Spleen (tissue), 11 donors: Measurements from ENCODE around the gene OSBPL10. TPM values are rescaled to one million over a fixed set of nuclear protein-coding genes. Genes with fewer than 3 reads are reported as not detected.
"Not testable (repeated sequence)": the region's sequence is repeated elsewhere in the genome, so short reads cannot be mapped to it uniquely, and the experiment has no call there.

ENCODE experiments used
- DNase-seq: peaks from one replicate; pipeline ENCODE4 v3.0.0-alpha.2; 2020
- H3K27ac ChIP-seq, 8 donors: fragments of 200-600 bp; sonication (generic) in 7 of 8; 1 replicate in 4 of 8; 2 replicates in 4 of 8; pipeline versions ENCODE4 v1.5.0 to v1.8.0; 2016 to 2021; ENCODE audit warnings: inconsistent platforms in 4 of 8, mild to moderate bottlenecking in 4 of 8, moderate library complexity in 1 of 8
- H3K27me3 ChIP-seq, 7 donors: fragments of 200-600 bp; sonication (generic) in 6 of 7; replicated peaks in 1 of 7; 1 replicate in 4 of 7; 2 replicates in 3 of 7; pipeline versions ENCODE4 v1.5.0 to v1.8.0; 2016 to 2021; ENCODE audit warnings: inconsistent platforms in 3 of 7, mild to moderate bottlenecking in 1 of 7
- H3K36me3 ChIP-seq, 6 donors: fragments of 200-600 bp; sonication (generic) in 5 of 6; 1 replicate in 4 of 6; 2 replicates in 2 of 6; pipeline versions ENCODE4 v1.5.0 to v1.8.0; 2016 to 2021; ENCODE audit warnings: inconsistent platforms in 2 of 6
- H3K4me1 ChIP-seq, 6 donors: fragments of 200-600 bp; sonication (generic) in 5 of 6; 1 replicate in 3 of 6; 2 replicates in 3 of 6; pipeline versions ENCODE4 v1.5.0 to v1.8.0; 2016 to 2021; ENCODE audit warnings: inconsistent platforms in 3 of 6
- H3K4me3 ChIP-seq, 8 donors: fragments of 200-600 bp; sonication (generic) in 7 of 8; 1 replicate in 4 of 8; 2 replicates in 4 of 8; pipeline versions ENCODE4 v1.5.0 to v1.8.0; 2016 to 2021; ENCODE audit warnings: inconsistent platforms in 4 of 8, mild to moderate bottlenecking in 4 of 8, moderate library complexity in 2 of 8
- H3K9me3 ChIP-seq, 8 donors: fragments of 200-600 bp; sonication (generic) in 7 of 8; 1 replicate in 4 of 8; 2 replicates in 4 of 8; pipeline versions ENCODE4 v1.5.0 to v1.8.0; 2016 to 2021; ENCODE audit warnings: inconsistent platforms in 4 of 8
- CTCF ChIP-seq, 11 experiments: fragments of 200-600 bp in 7 of 11; fragments of 450-650 bp in 4 of 11; sonication (generic) in 4 of 11; IDR thresholded peaks in 8 of 11; conservative IDR thresholded peaks in 3 of 11; 1 replicate in 7 of 11; 2 replicates in 4 of 11; pipeline versions ENCODE4 v1.4.0 to v1.8.0; 2016 to 2021; ENCODE audit warnings: antibody characterized with exemption in 11 of 11, inconsistent platforms in 4 of 11, mild to moderate bottlenecking in 1 of 11
- POLR2A ChIP-seq, 3 donors: fragments of 450-650 bp; IDR thresholded peaks; one replicate each; pipeline ENCODE4 v1.5.1; 2017; ENCODE audit warnings: antibody characterized with exemption in 3 of 3, mild to moderate bottlenecking in 1 of 3
- POLR2AphosphoS5 ChIP-seq, 3 donors: sonication (generic); formaldehyde crosslinking; IDR thresholded peaks; one replicate each; pipeline ENCODE4 v1.5.1; 2017; ENCODE audit warnings: antibody characterized with exemption in 3 of 3
- WGBS, 5 donors: extraction: QIAGEN DNeasy Blood & Tissue Kit in 3 of 5; methylation state at CpG; one replicate each; pipeline versions ENCODE4 v1.1.5 to v1.1.7; 2013 to 2018; 5-methylcytosine and 5-hydroxymethylcytosine counted together
- intact Hi-C: fragments of 100-400 bp; cut with DNase I; formaldehyde crosslinking; loops from one replicate; pipeline ENCODE4 v1.15.0; 2023; ENCODE audit warnings: low total_unique reads
- polyA plus RNA-seq, 3 donors: library from polyadenylated mRNA; stranded (reverse); fragments of 200-250 nt; gene quantifications; one replicate each; pipeline ENCODE4 v1.2.1, GENCODE V29; 2013
- total RNA-seq, 7 donors: library from RNA; depleted of rRNA in 3 of 7; stranded (reverse); fragments of >200 nt in 3 of 7; fragmentation: NEBNext Ultra II Directional in 4 of 7; extraction: Animal tissue kit (Norgen Biotek cat#: 25700) in 4 of 7; gene quantifications; one replicate each; pipeline versions ENCODE4 v1.1.0 to v1.2.1, GENCODE V29; 2016 to 2021
- donor health status: healthy with polysubstance abuse.
- donor health status: DM: no; HTN: no; CAD: no; lungs with moderate emphysema.
- donor health status: DM: no; HTN: no; CAD: no.
- donor health status: Bipolar disorder and iron deficiency.
- donor health status: healthy.
- donor health status: DM: no; HTN: no; CAD: no.
- donor health status: DM: yes; HTN: yes; CAD: no.

The OSBPL10 gene
- total and polyA plus RNA-seq, 10 donors, result 3.8 to 95.1 (median 56.5) TPM

- Histone ChIP-seq H3K4me1 (peaks cover 0 to 18% (median 4%) of the 10 kb centered on the region in 6 donors), H3K36me3 (no peaks in the 10 kb centered on the region), H3K4me3 (no peak overlapping the region), H3K9me3 (no peaks in the 10 kb centered on the region), H3K27ac (no peak overlapping the region), H3K27me3 (no peaks in the 10 kb centered on the region)
- intact Hi-C loops, result no loop called here
- TF ChIP-seq POLR2AphosphoS5 (IDR thresholded peaks at IDR 0.05) (no peak), POLR2A (IDR thresholded peaks at IDR 0.05) (no peak), CTCF (IDR thresholded peaks at IDR 0.05 in 8 of 11, conservative IDR thresholded peaks at IDR 0.05 in 3 of 11) (no peak)
- no peak for DNase-seq
- WGBS, 5 donors, result 73 to 92% (median 75%) methylated on average over 3 of the region's 3 CpGs
Observed at GRCh38 chr3:32021748-32022147, 40.7 kb upstream of the OSBPL10 start.

DNA sequence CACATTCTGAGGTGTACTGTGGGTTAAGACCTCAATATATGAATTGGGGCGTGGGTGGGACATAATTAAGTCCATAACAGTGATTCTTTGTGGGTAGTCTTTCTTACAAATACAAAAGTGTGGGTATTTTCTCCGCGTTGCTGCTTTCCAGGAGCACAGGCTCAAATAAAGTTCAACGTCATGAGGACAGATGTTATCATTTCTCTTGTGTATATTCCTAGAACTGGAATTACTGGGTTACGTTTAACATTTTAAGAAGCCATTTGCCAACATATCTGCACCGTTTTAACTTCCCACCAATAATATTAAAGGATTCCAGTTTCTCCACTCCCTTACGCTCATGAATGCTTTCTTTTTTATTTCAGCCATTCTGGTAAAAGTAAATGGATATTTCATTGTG is 40.1 kb upstream of the OSBPL10 start:
- H3K4me3 ChIP-seq, result no peak overlapping the region
- no peak overlapping the region for H3K27ac ChIP-seq
- H3K36me3 ChIP-seq, result no peaks in the 10 kb centered on the region
- 87 to 94% (median 93%) methylated on average over 7 of the region's 7 CpGs for WGBS, 5 donors
- no peak for TF ChIP-seq CTCF (IDR thresholded peaks at IDR 0.05 in 8 of 11, conservative IDR thresholded peaks at IDR 0.05 in 3 of 11)
- TF ChIP-seq POLR2AphosphoS5 (IDR thresholded peaks at IDR 0.05), result no peak
- no peak for TF ChIP-seq POLR2A (IDR thresholded peaks at IDR 0.05)
- peaks cover 0 to 12% (median under 1%) of the 10 kb centered on the region in 6 donors for H3K4me1 ChIP-seq
- intact Hi-C loops, result no loop called here
- no peaks in the 10 kb centered on the region for H3K9me3 ChIP-seq
- DNase-seq, result no peak
- H3K27me3 ChIP-seq, result no peaks in the 10 kb centered on the region

- intact Hi-C loops, result loop anchor here (2.0 kb wide), 1 partner anchor 126 kb away; no protein-coding TSS in a partner anchor
- Histone ChIP-seq H3K9me3 (peaks cover 0 to 2% (median 0%) of the 10 kb centered on the region in 8 donors), H3K27ac (no peak overlapping the region), H3K4me3 (no peak overlapping the region), H3K36me3 (no peaks in the 10 kb centered on the region), H3K4me1 (peaks cover 0 to 11% (median 0%) of the 10 kb centered on the region in 6 donors), H3K27me3 (no peaks in the 10 kb centered on the region)
- TF ChIP-seq POLR2A (IDR thresholded peaks at IDR 0.05), result no peak
- TF ChIP-seq POLR2AphosphoS5 (IDR thresholded peaks at IDR 0.05), result no peak
- TF ChIP-seq CTCF (IDR thresholded peaks at IDR 0.05 in 8 of 11, conservative IDR thresholded peaks at IDR 0.05 in 3 of 11), result peak; percentile 41 to 78 (median 71)
- 47 to 53% (median 50%) methylated on average over 5 of the region's 5 CpGs for WGBS, 5 donors
- DNase-seq, result no peak
Observed at GRCh38 chr3:32018757-32019564, 37.9 kb upstream of the OSBPL10 start.

GRCh38 chr3:32017286-32017685 is 36.2 kb upstream of the OSBPL10 start:
- H3K36me3 ChIP-seq, result no peaks in the 10 kb centered on the region
- WGBS, 5 donors, result 87 to 96% (median 93%) methylated on average over 3 of the region's 3 CpGs
- no peak for DNase-seq
- TF ChIP-seq POLR2A (IDR thresholded peaks at IDR 0.05) (no peak), CTCF (IDR thresholded peaks at IDR 0.05 in 8 of 11, conservative IDR thresholded peaks at IDR 0.05 in 3 of 11) (no peak), POLR2AphosphoS5 (IDR thresholded peaks at IDR 0.05) (no peak)
- no peak overlapping the region for H3K4me3 ChIP-seq
- no peak overlapping the region for H3K27ac ChIP-seq
- peaks cover 0 to 11% (median 0%) of the 10 kb centered on the region in 6 donors for H3K4me1 ChIP-seq
- no peaks in the 10 kb centered on the region for H3K27me3 ChIP-seq
- H3K9me3 ChIP-seq, result peaks cover 0 to 2% (median 0%) of the 10 kb centered on the region in 8 donors
- intact Hi-C loops, result no loop called here

DNA sequence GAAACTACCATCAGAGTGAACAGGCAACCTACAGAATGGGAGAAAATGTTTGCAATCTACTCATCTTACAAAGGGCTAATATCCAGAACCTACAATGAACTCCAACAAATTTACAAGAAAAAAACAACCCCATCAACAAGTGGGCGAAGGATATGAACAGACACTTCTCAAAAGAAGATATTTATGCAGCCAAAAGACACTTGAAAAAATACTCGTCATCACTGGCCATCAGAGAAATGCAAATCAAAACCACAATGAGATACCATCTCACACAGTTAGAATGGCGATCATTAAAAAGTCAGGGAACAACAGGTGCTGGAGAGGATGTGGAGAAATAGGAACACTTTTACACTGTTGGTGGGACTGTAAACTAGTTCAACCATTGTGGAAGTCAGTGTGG is 34.6 kb upstream of the OSBPL10 start:
- 77 to 91% (median 79%) methylated on average over 3 of the region's 3 CpGs for WGBS, 5 donors

GRCh38 chr3:32010699-32011098 is 29.6 kb upstream of the OSBPL10 start:
- peaks cover 0 to 15% (median 2%) of the 10 kb centered on the region in 6 donors for H3K4me1 ChIP-seq
- DNase-seq, result not testable (repeated sequence)
- 90 to 94% (median 92%) methylated on average over 7 of the region's 7 CpGs for WGBS, 5 donors

More for the DNA sequence above, 34.6 kb upstream of the OSBPL10 start:
- H3K4me3 ChIP-seq, H3K36me3 ChIP-seq, DNase-seq, H3K27ac ChIP-seq, intact Hi-C loops, H3K9me3 ChIP-seq, H3K27me3 ChIP-seq: not testable (repeated sequence)
- H3K4me1 ChIP-seq, result peaks cover 0 to 11% (median under 1%) of the 10 kb centered on the region in 6 donors

More at GRCh38 chr3:32010699-32011098, 29.6 kb upstream of the OSBPL10 start:
- H3K36me3 ChIP-seq, H3K27me3 ChIP-seq, intact Hi-C loops, H3K4me3 ChIP-seq, H3K9me3 ChIP-seq: not testable (repeated sequence)
- peak overlapping the region in 1 of 8 donors; percentile 24 for H3K27ac ChIP-seq
